HG03103 (cell line): Measurements from ENCODE around the gene METTL22.
"Not testable (repeated sequence)": the region's sequence is repeated elsewhere in the genome, so short reads cannot be mapped to it uniquely, and the experiment has no call there.

Source experiments
- ATAC-seq: cut with Tn5 transposase; IDR thresholded peaks from one replicate; pipeline ENCODE4 v1.9.1; 2021; ENCODE audit warnings: low read depth; ENCODE audit not compliant: unreplicated experiment

The METTL22 gene

GRCh38 chr16:8631373-8631772, 9.9 kb downstream of the METTL22 start:
- no peak for ATAC-seq

- no peak for ATAC-seq
Observed at GRCh38 chr16:8631818-8632465, 10.4 kb downstream of the METTL22 start.

- ATAC-seq = no peak
Observed at GRCh38 chr16:8632675-8633182, 11.2 kb downstream of the METTL22 start.

GRCh38 chr16:8634991-8635736, 13.7 kb downstream of the METTL22 start:
- no peak for ATAC-seq

GRCh38 chr16:8639694-8640093, 18.2 kb downstream of the METTL22 start:
- no peak for ATAC-seq

GRCh38 chr16:8641671-8642070, 20.2 kb downstream of the METTL22 start:
- no peak for ATAC-seq

- ATAC-seq = no peak
Observed at GRCh38 chr16:8642146-8642545, 20.6 kb downstream of the METTL22 start.

GRCh38 chr16:8644211-8645140, 23.0 kb downstream of the METTL22 start:
- ATAC-seq = no peak

GRCh38 chr16:8645141-8645521, 23.6 kb downstream of the METTL22 start:
- no peak for ATAC-seq

GRCh38 chr16:8645831-8646230, 24.3 kb downstream of the METTL22 start:
- no peak for ATAC-seq

GRCh38 chr16:8646326-8647053, 25.0 kb downstream of the METTL22 start:
- no peak for ATAC-seq

- ATAC-seq = no peak
Observed at GRCh38 chr16:8647721-8648318, 26.3 kb downstream of the METTL22 start.

- ATAC-seq = no peak
Observed at GRCh38 chr16:8648877-8649276, 27.4 kb downstream of the METTL22 start.

GRCh38 chr16:8649829-8650554, 28.5 kb downstream of the METTL22 start:
- ATAC-seq = no peak

GRCh38 chr16:8651958-8652357, 30.5 kb downstream of the METTL22 start:
- not testable (repeated sequence) for ATAC-seq

GRCh38 chr16:8655184-8655717, 33.8 kb downstream of the METTL22 start:
- ATAC-seq = no peak

GRCh38 chr16:8656376-8656775, 34.9 kb downstream of the METTL22 start:
- ATAC-seq = no peak

- ATAC-seq = no peak
Observed at GRCh38 chr16:8660841-8661301, 39.4 kb downstream of the METTL22 start.

GRCh38 chr16:8661703-8662102, 40.2 kb downstream of the METTL22 start:
- no peak for ATAC-seq
